HG03097 (cell line): Measurements from ENCODE around the gene OXSM.

ENCODE experiments used
- ATAC-seq: cut with Tn5 transposase; IDR thresholded peaks from one replicate; pipeline ENCODE4 v1.9.1; 2021; ENCODE audit not compliant: unreplicated experiment, low FRiP score

Gene OXSM

DNA sequence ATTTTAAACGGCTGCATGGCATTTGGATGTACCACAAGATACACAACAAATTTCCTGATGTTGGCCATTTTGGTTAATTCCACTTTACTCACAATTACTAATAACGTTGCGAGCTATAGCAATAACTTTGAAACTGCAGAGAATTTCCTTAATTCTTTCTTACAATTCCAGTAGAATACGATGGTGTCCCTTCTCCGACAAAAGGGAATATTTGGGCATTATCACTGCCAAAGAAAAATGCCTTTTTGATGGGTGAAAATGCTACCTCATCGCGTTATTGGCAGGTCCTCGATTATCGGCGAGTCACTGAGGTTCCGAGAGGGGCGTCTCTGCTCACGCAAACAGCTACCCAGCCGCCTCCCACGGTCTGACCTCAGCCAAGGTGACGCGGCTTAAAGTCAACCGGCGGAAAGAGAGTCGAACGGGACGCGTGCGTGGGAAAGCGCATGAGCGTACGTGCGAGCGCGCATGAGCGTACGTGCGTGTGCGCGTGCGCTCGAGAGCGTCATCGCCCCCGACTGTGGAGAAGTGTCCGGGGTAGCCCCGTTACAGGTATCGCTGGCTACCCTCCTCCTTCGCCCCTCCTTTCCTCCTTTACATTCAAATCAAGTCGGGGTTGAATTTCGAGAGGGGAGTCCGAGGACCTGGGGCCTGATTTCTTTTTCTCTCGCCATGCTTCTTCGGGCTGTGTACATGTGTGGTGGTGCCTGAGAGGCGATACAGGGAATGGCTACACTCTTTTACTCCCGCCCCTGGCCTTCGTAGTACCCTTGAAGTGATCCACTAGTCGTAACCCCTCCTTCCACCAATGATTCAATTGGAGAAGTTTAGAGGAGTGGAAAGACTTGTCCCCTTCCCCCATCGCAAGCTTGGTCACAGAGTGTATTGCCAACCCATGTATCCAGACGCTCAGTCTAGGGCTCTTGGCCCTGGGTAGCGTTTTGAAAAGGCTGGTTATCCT lies at the start of gene OXSM:
TSS of gene OXSM (plus strand) at position 495 of the 961 bp plus-strand sequence. CDS start 931 bp downstream, outside the sequence.
- peak; percentile 95 for ATAC-seq

DNA sequence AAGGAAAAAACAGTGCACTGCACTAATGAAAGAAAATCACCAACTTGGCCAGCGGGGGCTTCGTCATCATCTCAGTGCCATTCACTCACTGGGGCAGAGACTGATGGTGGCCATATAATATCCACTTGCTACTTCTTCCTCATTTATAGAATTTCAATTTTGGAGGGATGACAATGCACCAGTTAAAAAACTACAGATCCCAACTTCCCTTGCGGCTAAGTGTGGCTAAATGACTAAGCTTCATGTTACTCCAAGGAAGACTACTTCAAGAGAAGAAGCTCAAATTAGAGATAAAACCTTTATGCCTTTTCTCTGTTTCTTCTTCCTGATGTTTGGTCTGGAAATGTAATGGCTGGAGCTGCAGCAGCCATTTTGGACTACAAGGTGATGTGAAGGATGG lies 45.4 kb upstream of the OXSM start:
- no peak for ATAC-seq

DNA sequence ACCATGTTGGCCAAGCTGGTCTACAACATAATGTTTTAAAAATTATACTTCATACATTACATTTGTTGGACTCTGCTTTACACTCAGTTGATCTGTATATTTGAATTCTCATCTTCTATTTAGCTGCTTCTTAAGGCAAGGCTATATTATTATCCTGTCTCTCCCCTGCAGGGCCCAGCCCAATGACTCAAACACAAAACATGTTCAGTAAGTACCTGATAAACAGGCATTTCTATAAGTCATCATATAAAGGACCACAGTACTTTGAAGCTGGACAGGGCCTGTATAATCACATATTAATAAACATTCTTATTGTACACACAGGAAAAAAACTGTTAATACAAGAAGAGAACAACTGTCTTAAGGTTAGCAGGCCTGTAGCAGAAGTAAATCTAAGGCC lies 42.9 kb upstream of the OXSM start:
- ATAC-seq, result no peak

GRCh38 chr3:25748189-25748588 lies 41.7 kb upstream of the OXSM start:
- ATAC-seq, result no peak

- no peak for ATAC-seq
These were observed 40.8 kb upstream of the OXSM start for GRCh38 chr3:25749031-25749581.

DNA sequence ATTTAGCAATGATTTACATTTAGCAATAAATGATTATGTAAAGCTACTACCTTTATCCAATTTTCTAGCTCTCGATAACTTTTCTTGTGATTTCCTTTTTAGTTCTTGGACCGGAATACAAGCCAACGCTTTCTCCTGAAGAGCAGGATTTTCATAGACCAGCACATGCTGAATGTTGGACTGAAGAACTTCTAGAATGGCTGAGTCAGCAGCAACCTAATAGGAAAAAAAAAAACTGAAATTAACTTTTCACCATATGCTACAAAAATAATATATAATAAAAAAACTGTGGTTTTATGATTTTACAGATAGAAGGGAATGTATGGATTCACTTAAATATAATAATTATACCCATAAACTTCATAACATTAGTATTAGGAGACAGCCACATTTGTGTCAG lies 38.8 kb upstream of the OXSM start:
- no peak for ATAC-seq

- ATAC-seq, result no peak
These were observed 38.2 kb upstream of the OXSM start for GRCh38 chr3:25751725-25752124.

- ATAC-seq, result peak; percentile 88
These were observed 21.0 kb upstream of the OXSM start for GRCh38 chr3:25768851-25769250.

GRCh38 chr3:25775936-25776335 lies 14.0 kb upstream of the OXSM start:
- peak; percentile 50 for ATAC-seq

DNA sequence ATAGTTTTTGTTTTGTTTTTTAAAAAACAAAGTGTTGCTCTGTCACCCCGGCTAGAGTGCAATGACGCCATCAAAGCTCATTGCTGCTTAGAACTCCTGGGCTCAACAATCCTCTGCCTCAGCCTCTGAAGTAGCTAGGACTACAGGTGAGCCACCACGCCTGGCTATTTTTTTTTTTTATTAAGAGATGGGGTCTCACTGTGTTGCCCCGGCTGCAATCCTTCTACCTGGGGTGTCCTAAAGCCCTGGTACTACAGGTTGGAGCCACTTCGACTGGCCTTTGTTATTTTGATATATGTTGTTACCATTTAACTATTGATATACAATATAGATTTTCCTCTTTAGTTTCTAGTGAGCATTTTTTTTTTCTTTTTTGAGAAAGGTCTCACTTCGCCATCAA lies 9.3 kb upstream of the OXSM start:
- no peak for ATAC-seq

DNA sequence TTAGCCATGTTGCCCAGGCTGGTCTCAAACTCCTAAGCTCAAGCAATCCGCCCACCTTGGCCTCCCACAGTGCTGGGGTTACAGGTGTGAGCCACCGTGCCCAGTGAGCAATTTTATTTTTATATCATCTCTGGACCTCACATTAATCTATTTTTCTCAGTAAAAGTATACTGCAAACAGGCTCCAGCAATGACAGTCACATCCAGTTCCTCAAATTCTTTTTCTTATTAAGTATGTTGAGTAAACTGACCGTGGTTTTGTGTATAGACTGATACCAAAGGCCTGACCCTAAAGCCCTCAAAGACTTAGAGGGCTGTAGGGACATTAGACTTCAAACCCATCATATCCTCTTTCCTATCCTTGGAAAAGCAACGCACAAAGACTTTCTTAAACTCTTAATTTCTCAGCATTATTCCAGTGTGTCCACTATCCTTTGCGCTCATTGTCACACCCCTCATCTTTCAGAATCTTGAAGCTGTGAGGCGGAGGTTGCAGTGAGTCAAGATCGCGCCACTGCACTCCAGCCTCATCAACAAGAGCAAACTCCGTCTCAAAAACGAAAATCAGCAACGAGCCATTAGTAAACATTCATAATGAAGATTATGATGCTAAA lies 8.6 kb upstream of the OXSM start:
- no peak for ATAC-seq

- ATAC-seq, result peak; percentile 36
These were observed 7.9 kb upstream of the OXSM start for GRCh38 chr3:25781758-25782594.

DNA sequence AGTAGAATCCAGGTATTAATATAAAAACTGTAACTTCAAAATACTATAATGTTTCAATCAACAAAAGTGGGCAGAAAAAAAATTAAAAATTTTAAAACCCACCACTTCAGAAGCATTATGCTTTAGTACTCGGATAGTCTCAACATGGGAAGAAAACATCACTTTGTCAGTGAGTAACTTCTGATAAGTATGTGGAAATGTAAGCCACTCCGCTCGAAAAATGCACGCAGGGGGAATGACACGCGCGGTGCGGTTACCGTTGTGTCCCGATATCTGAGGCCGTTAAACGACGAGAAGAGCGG lies 7.3 kb upstream of the OXSM start:
- ATAC-seq, result no peak

GRCh38 chr3:25782938-25783660 lies 6.8 kb upstream of the OXSM start, which contains the start of gene NGLY1:
Gene NGLY1 (minus strand): TSS chr3:25783443. CDS start chr3:25783390, 53 bp downstream.
- ATAC-seq, result peak; percentile 89

GRCh38 chr3:25783661-25784512 lies 6.0 kb upstream of the OXSM start:
- ATAC-seq, result peak; percentile 32

DNA sequence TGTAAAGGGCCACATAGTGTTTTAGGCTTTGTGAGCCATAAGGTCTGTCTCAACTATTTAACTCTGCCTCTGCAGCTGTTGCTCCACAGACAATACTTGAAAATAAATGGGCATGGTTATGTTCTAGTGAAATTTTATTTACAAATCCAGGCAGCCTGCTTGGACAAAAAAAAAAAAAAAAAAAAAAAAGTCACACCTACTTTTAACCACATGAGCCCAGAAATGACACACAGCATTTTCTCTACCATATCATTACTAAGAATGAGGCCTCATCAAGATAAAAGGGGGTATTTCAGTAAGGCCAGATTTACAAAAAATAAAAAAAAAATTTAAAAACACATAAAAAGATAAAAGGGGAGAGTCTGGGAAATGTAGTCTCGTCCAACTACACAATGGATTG lies 4.9 kb upstream of the OXSM start:
- ATAC-seq, result no peak

DNA sequence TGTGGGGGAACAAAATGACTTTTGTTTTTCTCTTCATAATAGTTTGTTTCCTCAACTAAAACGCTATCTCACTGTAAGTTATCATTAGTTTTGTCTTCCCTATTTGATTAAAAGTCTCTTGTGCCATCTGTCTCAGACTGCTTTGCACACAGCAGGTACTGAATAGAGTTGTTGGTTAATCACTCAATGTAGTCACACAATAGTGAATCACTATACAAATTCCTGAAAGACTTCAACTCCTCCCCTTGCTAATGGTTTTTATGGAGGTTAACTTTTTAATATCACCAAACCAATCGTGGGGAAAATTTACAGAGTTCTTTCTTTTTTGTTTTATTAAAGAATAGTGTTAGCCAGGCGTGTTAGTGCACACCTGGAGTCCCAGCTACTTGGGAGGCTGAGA lies 4.1 kb upstream of the OXSM start:
- ATAC-seq, result no peak

DNA sequence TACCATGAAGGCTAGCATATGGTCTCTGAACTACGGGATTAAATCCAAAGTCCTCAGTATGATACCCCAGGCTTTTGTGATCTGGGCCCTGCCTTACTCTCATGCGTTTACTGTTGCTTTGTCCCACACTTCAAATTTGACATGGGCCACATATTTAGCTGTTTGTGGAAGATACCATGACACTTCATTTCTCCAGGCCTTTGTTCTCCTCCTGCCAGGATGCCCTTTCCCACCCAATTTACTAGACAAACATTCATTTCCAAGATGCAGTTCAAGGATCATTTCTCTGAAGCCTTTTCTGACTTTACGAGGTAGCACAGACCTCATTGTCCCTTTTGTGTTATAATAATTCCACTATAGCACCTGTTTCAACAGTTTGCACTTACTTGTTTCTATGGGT lies 2.2 kb upstream of the OXSM start:
- ATAC-seq, result no peak

DNA sequence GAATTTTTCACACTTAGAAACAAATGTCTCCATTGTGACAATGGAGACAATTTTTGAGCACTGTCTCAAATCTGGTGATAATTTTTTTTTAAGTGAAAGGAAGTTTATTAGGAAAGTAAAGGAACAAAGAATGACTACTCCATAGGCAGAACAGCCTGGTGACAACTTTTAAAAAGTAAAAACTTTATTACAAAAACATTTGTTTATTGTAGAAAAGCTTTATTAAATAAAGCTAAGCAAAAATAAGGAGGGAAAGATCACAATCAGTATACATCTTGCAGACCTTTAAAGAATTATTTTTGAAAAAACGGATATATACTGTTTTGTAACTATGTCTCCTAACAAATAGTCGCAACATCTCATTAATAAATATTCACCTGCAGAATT lies 688 bp upstream of the OXSM start:
- ATAC-seq, result no peak
